HL-60 (cell line): Measurements from ENCODE around the gene TMEM184B.

Experiments
- CTCF ChIP-seq: IDR thresholded peaks from one replicate; pipeline ENCODE4 v1.5.1; 2011; ENCODE audit warnings: low read length, control low read depth, inconsistent platforms; ENCODE audit not compliant: insufficient read depth
- GABPA ChIP-seq: IDR thresholded peaks from 2 replicates; pipeline ENCODE4 v1.6.1; 2012; ENCODE audit warnings: low read depth
- POLR2AphosphoS5 ChIP-seq: IDR thresholded peaks from 2 replicates; pipeline ENCODE4 v1.6.1; 2012; ENCODE audit warnings: low read depth
- REST ChIP-seq: IDR thresholded peaks from 2 replicates; pipeline ENCODE4 v1.6.1; 2012; ENCODE audit warnings: low read depth; ENCODE audit not compliant: insufficient replicate concordance

- TF ChIP-seq CTCF (no peak), GABPA (no peak), REST (no peak), POLR2AphosphoS5 (no peak)
These were observed 22.5 kb upstream of the TMEM184B start for GRCh38 chr22:38295339-38295738.
